K562 (cell line): ENCODE data around the gene PCBP4. TPM values are rescaled to one million over a fixed set of nuclear protein-coding genes. Genes with fewer than 3 reads are reported as not detected.

ENCODE experiments used
- ATAC-seq: fragments of 200-7000 bp; cut with Tn5 transposase; 3 replicates; pipeline ENCODE4 v1.9.1; 2020; ENCODE audit warnings: moderate library complexity
- BruUV-seq: library from RNA; stranded (reverse); fragments of 400-500 nt; replicated peaks from 2 replicates; lab custom pipeline; 2021; lab: Mats Ljungman, UMichigan
- CTCF ChIA-PET: fragments of 300-600 bp; formaldehyde crosslinking; extraction: SDS; loops from one replicate; lab custom pipeline; 2021; ENCODE audit warnings: low intra/inter-chr PET ratio; lab: Yijun Ruan, JAX
- POLR2A ChIA-PET: fragments of 300-600, 350-650 bp; sonication (Branson Sonifier 250); formaldehyde crosslinking; extraction: SDS; loops from one replicate; lab custom pipeline; 2021; ENCODE audit warnings: antibody characterized with exemption, inconsistent platforms; lab: Yijun Ruan, JAX
- DNase-seq, 4 experiments: peaks; one replicate each; pipeline versions ENCODE4 v3.0.0 to v3.0.0-alpha.2; 2011 to 2018; ENCODE audit warnings: low spot score in 3 of 4, mixed read lengths in 3 of 4; ENCODE audit errors: extremely low read depth in 1 of 4
- FAIRE-seq: peaks from 2 replicates; lab custom pipeline; 2011; peaks lifted over from hg19 to GRCh38; lab: Jason Lieb, UNC
- H2AFZ ChIP-seq: 2 replicates; pipeline ENCODE4 v1.6.0; 2011; ENCODE audit warnings: low read depth, low read length, control low read depth, inconsistent platforms
- H3K27ac ChIP-seq: fragments of 200-600 bp; 3 replicates; pipeline ENCODE4 v1.8.0; 2011; ENCODE audit warnings: low read depth, mild to moderate bottlenecking, control low read depth, inconsistent platforms, low read length, moderate library complexity, mixed read lengths; ENCODE audit errors: extremely low read depth
- H3K27me3 ChIP-seq, 2 experiments: fragments of 300-600 bp in 1 of 2; 2 replicates in 1 of 2; 3 replicates in 1 of 2; pipeline versions ENCODE4 v1.6.0 to v1.8.0; 2011; ENCODE audit warnings: inconsistent platforms in 2 of 2, low read length in 2 of 2, mild to moderate bottlenecking in 1 of 2, mixed read lengths in 1 of 2, moderate library complexity in 1 of 2; ENCODE audit not compliant: control insufficient read depth in 2 of 2, insufficient read depth in 2 of 2
- H3K36me3 ChIP-seq: fragments of 300-600 bp; 3 replicates; pipeline ENCODE4 v1.8.0; 2011; ENCODE audit warnings: mild to moderate bottlenecking, low read length, inconsistent platforms; ENCODE audit not compliant: control insufficient read depth, insufficient read depth
- H3K4me1 ChIP-seq, 2 experiments: fragments of 200-600 bp in 1 of 2; replicated peaks in 1 of 2; 2 replicates in 1 of 2; 3 replicates in 1 of 2; pipeline versions ENCODE4 v1.5.1 to v1.8.0; 2011; ENCODE audit warnings: inconsistent platforms in 2 of 2, low read length in 2 of 2, mild to moderate bottlenecking in 1 of 2, mixed read lengths in 1 of 2, moderate library complexity in 1 of 2; ENCODE audit not compliant: control insufficient read depth in 2 of 2, insufficient read depth in 2 of 2
- H3K4me2 ChIP-seq: 2 replicates; pipeline ENCODE4 v1.6.1; 2011; ENCODE audit warnings: low read length, control low read depth, inconsistent platforms, mixed read lengths; ENCODE audit not compliant: insufficient read depth
- H3K4me3 ChIP-seq: fragments of 200-600 bp; sonication (generic), shearing (Covaris generic); 2 replicates; pipeline ENCODE4 v1.5.1; 2016; ENCODE audit warnings: control low read depth, inconsistent platforms
- H3K79me2 ChIP-seq: fragments of 200-600 bp; 3 replicates; pipeline ENCODE4 v1.8.0; 2011; ENCODE audit warnings: low read length, inconsistent platforms; ENCODE audit not compliant: control insufficient read depth, insufficient read depth
- H3K9ac ChIP-seq, 2 experiments: 2 replicates each; pipeline versions ENCODE4 v1.6.0 to v1.6.1; 2011; ENCODE audit warnings: low read depth in 2 of 2, low read length in 2 of 2, control low read depth in 1 of 2, inconsistent platforms in 1 of 2, mild to moderate bottlenecking in 1 of 2, mixed read lengths in 1 of 2; ENCODE audit not compliant: insufficient read depth in 1 of 2
- H3K9me1 ChIP-seq: one replicate; pipeline ENCODE4 v1.6.0; 2011; ENCODE audit warnings: inconsistent platforms, mild to moderate bottlenecking, low read length, moderate library complexity; ENCODE audit not compliant: control insufficient read depth, insufficient read depth
- H3K9me3 ChIP-seq: replicated peaks from 2 replicates; pipeline ENCODE4 v1.5.1; 2011; ENCODE audit warnings: low read depth, low read length, inconsistent platforms; ENCODE audit not compliant: control insufficient read depth, insufficient read depth
- H4K20me1 ChIP-seq: replicated peaks from 2 replicates; pipeline ENCODE4 v1.6.1; 2011; ENCODE audit warnings: low read length, inconsistent platforms, mixed read lengths; ENCODE audit not compliant: control insufficient read depth, insufficient read depth
- ATF3 ChIP-seq, 2 experiments: fragments of 450-650 bp in 1 of 2; sonication (generic) in 1 of 2; formaldehyde crosslinking in 1 of 2; IDR thresholded peaks in 1 of 2; conservative IDR thresholded peaks in 1 of 2; 2 replicates each; pipeline versions ENCODE4 v1.6.1 to v1.8.1; 2016 to 2023; ENCODE audit warnings: mild to moderate bottlenecking in 2 of 2, moderate library complexity in 2 of 2, inconsistent platforms in 1 of 2, missing genetic modification reagents in 1 of 2
- CEBPG ChIP-seq, 3 experiments: fragments of 200-800 bp in 1 of 3; sonication (Bioruptor generic) in 1 of 3; sonication (generic) in 1 of 3; formaldehyde crosslinking in 1 of 3; IDR thresholded peaks in 2 of 3; conservative IDR thresholded peaks in 1 of 3; 2 replicates each; pipeline versions ENCODE4 v1.6.1 to v1.8.0; 2016 to 2022; ENCODE audit warnings: missing compliant biosample characterization in 2 of 3, missing genetic modification characterization in 2 of 3, mild to moderate bottlenecking in 1 of 3, missing genetic modification reagents in 1 of 3
- CREBBP ChIP-seq: IDR thresholded peaks from one replicate; pipeline ENCODE4 v1.6.1; 2012; ENCODE audit warnings: low read depth, mild to moderate bottlenecking, control low read depth, inconsistent platforms, low read length
- EZH2 ChIP-seq: IDR thresholded peaks from 2 replicates; pipeline ENCODE4 v1.6.1; 2012; ENCODE audit warnings: low read depth, mild to moderate bottlenecking, inconsistent platforms, low read length, borderline replicate concordance
- NR2F6 ChIP-seq: fragments of 450-650 bp; formaldehyde crosslinking; IDR thresholded peaks from 2 replicates; pipeline ENCODE4 v1.4.0; 2020; ENCODE audit warnings: mild to moderate bottlenecking
- PPARD ChIP-seq: fragments of 250-450 bp; sonication (Bioruptor Pico); IDR thresholded peaks from 2 replicates; pipeline ENCODE4 v1.8.0; 2022; ENCODE audit warnings: inconsistent platforms, mild to moderate bottlenecking, moderate library complexity
- ZNF384 ChIP-seq: IDR thresholded peaks from 2 replicates; pipeline ENCODE4 v1.6.1; 2012; ENCODE audit warnings: low read depth, low read length, improper control_type of control experiment
- WGBS: fragments of 100-300 bp; shearing (Covaris generic); methylation state at CpG from one replicate; pipeline ENCODE4 v1.1.6; 2016; ENCODE audit warnings: low coverage, mixed read lengths; ENCODE audit not compliant: insufficient coverage; ENCODE audit errors: missing lambda C conversion rate; 5-methylcytosine and 5-hydroxymethylcytosine counted together
- in situ Hi-C: fragments of 300-500 bp; cut with MboI; formaldehyde crosslinking; loops from 4 replicates; pipeline ENCODE4 v1.15.0; 2018; ENCODE audit warnings: inconsistent platforms, mixed read lengths
- intact Hi-C: fragments of 100-400 bp; cut with micrococcal nuclease; formaldehyde crosslinking; loops from 2 replicates; pipeline ENCODE4 v1.14.2; 2022
- polyA plus RNA-seq, 8 experiments: library from polyadenylated mRNA; depleted of rRNA in 4 of 8; stranded (reverse) in 5 of 8; unstranded in 3 of 8; fragments of >200 nt; fragmentation: Nextera tagmentation in 2 of 8; fragmentation: Illumina TruSeq in 1 of 8; extraction: Ambion mirVana in 2 of 8; extraction: Trizol in 1 of 8; gene quantifications; 2 replicates each; pipeline versions ENCODE4 v1.2.1 to v1.2.3, GENCODE V29; 2011 to 2014; ENCODE audit warnings: inconsistent platforms in 1 of 8, missing spikeins in 1 of 8
- total RNA-seq, 7 experiments: library from RNA; depleted of rRNA in 6 of 7; stranded (reverse); fragments of >200 nt in 6 of 7; fragmentation: Illumina TruSeq in 2 of 7; extraction: Trizol in 2 of 7; gene quantifications; 2 replicates each; pipeline versions ENCODE4 v1.2.1 to v1.2.3, GENCODE V29; 2011 to 2021; ENCODE audit warnings: low replicate concordance in 1 of 7
- TF ChIP-seq, protein P1 (sequence below): fragments of 250-450 bp; sonication (Bioruptor Pico); IDR thresholded peaks from 2 replicates; pipeline ENCODE4 v1.4.0; 2020; ENCODE audit warnings: mild to moderate bottlenecking, moderate library complexity
- TF ChIP-seq, protein P2 (sequence below): fragments of 450-650 bp; formaldehyde crosslinking; IDR thresholded peaks from 2 replicates; pipeline ENCODE4 v1.4.0; 2020; ENCODE audit warnings: mild to moderate bottlenecking, mixed read lengths

PCBP4 gene
- total and polyA plus RNA-seq, 9 of the 15 experiments (the other 6 are each of a cell fraction or from before 2014, with no cell fraction given), result 0.06 to 5.8 (median 2.6) TPM

GRCh38 chr3:51961011-51961410 is 6.2 kb downstream of the PCBP4 start:
- Histone ChIP-seq H3K79me2 (no peaks in the 10 kb centered on the region), H3K9ac (no peak overlapping the region), H3K4me1 (peaks cover 0 to 20% of the 10 kb centered on the region in 2 experiments; a peak in 2 of 5 replicates), H3K27ac (no peak overlapping the region), H3K9me3 (no peaks in the 10 kb centered on the region), H3K27me3 (peaks cover 0 to 17% of the 10 kb centered on the region in 2 experiments; a peak in 2 of 5 replicates), H3K4me3 (no peak overlapping the region), H3K36me3 (no peaks in the 10 kb centered on the region), H3K9me1 (no peaks in the 10 kb centered on the region), H2AFZ (no peak overlapping the region), H4K20me1 (0 out of 2 replicates have a peak, but pooled peaks cover 6% of the 10 kb centered on the region), H3K4me2 (no peak overlapping the region)
- ATAC-seq, result no peak
- POLR2A ChIA-PET, result interaction anchor here (0.7 to 1.3 kb wide), 3 partner anchors 11 to 18 kb away, joined by 3 read pairs; no protein-coding TSS in a partner anchor
- TF ChIP-seq ATF3 (IDR thresholded peaks at IDR 0.05), result no peak
- TF ChIP-seq ATF3 (CRISPR knock-in tag; conservative IDR thresholded peaks at IDR 0.05), result no peak
- TF ChIP-seq ZNF384, result no peak
- TF ChIP-seq CREBBP, result no peak
- no peak for TF ChIP-seq CEBPG (CRISPR knock-in tag; IDR thresholded peaks at IDR 0.05)
- TF ChIP-seq CEBPG (tag; conservative IDR thresholded peaks at IDR 0.05 in 1 of 2, IDR thresholded peaks at IDR 0.05 in 1 of 2), result no peak
- TF ChIP-seq, protein P1, sequence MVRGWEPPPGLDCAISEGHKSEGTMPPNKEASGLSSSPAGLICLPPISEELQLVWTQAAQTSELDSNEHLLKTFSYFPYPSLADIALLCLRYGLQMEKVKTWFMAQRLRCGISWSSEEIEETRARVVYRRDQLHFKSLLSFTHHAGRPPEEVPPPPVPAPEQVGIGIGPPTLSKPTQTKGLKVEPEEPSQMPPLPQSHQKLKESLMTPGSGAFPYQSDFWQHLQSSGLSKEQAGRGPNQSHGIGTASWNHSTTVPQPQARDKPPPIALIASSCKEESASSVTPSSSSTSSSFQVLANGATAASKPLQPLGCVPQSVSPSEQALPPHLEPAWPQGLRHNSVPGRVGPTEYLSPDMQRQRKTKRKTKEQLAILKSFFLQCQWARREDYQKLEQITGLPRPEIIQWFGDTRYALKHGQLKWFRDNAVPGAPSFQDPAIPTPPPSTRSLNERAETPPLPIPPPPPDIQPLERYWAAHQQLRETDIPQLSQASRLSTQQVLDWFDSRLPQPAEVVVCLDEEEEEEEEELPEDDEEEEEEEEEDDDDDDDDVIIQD (CRISPR knock-in tag), result no peak
- TF ChIP-seq NR2F6 (CRISPR knock-in tag), result no peak
- TF ChIP-seq, protein P2, sequence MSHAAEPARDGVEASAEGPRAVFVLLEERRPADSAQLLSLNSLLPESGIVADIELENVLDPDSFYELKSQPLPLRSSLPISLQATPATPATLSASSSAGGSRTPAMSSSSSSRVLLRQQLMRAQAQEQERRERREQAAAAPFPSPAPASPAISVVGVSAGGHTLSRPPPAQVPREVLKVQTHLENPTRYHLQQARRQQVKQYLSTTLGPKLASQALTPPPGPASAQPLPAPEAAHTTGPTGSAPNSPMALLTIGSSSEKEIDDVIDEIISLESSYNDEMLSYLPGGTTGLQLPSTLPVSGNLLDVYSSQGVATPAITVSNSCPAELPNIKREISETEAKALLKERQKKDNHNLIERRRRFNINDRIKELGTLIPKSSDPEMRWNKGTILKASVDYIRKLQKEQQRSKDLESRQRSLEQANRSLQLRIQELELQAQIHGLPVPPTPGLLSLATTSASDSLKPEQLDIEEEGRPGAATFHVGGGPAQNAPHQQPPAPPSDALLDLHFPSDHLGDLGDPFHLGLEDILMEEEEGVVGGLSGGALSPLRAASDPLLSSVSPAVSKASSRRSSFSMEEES (CRISPR knock-in tag), result no peak
- TF ChIP-seq EZH2, result no peak
- TF ChIP-seq PPARD (CRISPR knock-in tag), result no peak
- DNase-seq, result no peak
- no TSS peak for BruUV-seq
- intact Hi-C loops (no loop called here), in situ Hi-C loops (no loop called here)
- CTCF ChIA-PET, result no interaction called here
- FAIRE-seq, result no peak
- WGBS, result 26% methylated on average over 18 of the region's 18 CpGs
